IPS DF 6.9 (cell line): ENCODE data around the gene JAK3.
A peak's percentile ranks its signal among the peaks of the same experiment; 100 is the strongest.

Source experiments
- DNase-seq: peaks from one replicate; pipeline ENCODE4 v3.0.0-alpha.2; 2013; ENCODE audit warnings: low read depth, low spot score
- H3K27ac ChIP-seq: one replicate; pipeline ENCODE4 v1.5.1; 2013; ENCODE audit warnings: low read length, control low read depth
- H3K27me3 ChIP-seq: 2 replicates; pipeline ENCODE4 v1.6.1; 2013; ENCODE audit warnings: mild to moderate bottlenecking, low read length; ENCODE audit not compliant: control insufficient read depth, insufficient read depth
- H3K36me3 ChIP-seq: 2 replicates; pipeline ENCODE4 v1.6.1; 2013; ENCODE audit warnings: low read length; ENCODE audit not compliant: control insufficient read depth, insufficient read depth
- H3K4me1 ChIP-seq: 2 replicates; pipeline ENCODE4 v1.6.1; 2013; ENCODE audit warnings: low read length; ENCODE audit not compliant: control insufficient read depth, insufficient read depth
- H3K4me3 ChIP-seq: 2 replicates; pipeline ENCODE4 v1.5.1; 2013; ENCODE audit warnings: mild to moderate bottlenecking, low read length
- H3K9me3 ChIP-seq: 2 replicates; pipeline ENCODE4 v1.6.1; 2013; ENCODE audit warnings: low read length, inconsistent platforms; ENCODE audit not compliant: control insufficient read depth, insufficient read depth
- WGBS: extraction: QIAGEN DNeasy Blood & Tissue Kit; methylation state at CpG from one replicate; pipeline ENCODE4 v1.1.7; 2013; ENCODE audit warnings: mixed read lengths, missing lambda C conversion rate; ENCODE audit not compliant: insufficient read length, insufficient coverage; 5-methylcytosine and 5-hydroxymethylcytosine counted together

The JAK3 gene

DNA sequence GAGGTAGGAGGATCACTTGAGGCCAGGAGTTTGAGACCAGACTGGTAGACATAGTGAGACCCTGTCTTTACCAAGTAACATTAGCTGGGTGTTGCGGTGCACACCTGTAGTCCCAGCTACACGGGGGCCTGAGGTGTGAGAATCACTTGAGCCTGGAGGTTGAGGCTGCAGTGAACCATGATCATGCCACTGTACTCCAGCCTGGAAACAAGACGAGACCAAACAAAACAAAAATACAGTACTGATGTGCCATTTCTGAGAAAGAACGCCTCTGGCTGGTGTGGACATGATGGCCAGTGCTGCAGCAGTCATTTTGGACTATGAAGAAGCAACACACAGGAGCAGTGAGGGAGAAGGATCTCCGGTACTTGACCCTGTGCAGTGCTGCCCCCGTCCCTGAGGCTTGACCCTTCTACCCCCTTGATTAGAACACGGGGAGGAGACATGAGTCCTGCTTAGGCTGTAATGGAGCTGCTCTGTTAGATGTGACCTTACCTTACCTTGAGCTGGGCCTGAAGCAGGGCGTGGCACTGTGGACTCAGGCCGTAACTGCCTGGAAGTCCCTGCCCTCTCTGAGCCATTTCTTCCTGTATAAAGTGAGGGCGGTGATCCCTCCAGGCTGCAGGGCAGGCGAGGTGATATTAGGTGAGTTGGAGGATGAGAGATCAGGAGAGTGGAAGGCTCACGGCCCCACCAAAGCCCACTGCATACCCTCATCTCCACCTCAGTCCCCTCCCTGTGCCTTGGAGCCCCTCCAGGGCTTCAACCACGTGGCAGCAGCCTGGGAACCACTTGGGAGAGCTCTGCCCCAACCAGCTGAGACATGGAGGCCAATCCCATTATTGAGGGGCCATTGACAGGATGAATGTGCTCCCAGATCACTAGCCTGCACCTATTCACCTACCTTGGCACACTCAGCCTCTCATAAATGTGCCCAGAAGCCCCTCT, 17.9 kb upstream of the JAK3 start:
- no CpG with 5 or more reads among the region's 13 CpGs for WGBS
- peaks cover 29% of the 10 kb centered on the region for H3K36me3 ChIP-seq
- DNase-seq = no peak
- no peaks in the 10 kb centered on the region for H3K27me3 ChIP-seq
- H3K27ac ChIP-seq = peak overlapping the region; percentile 12
- no peak overlapping the region for H3K4me3 ChIP-seq
- H3K4me1 ChIP-seq = peaks cover 10% of the 10 kb centered on the region
- no peaks in the 10 kb centered on the region for H3K9me3 ChIP-seq

DNA sequence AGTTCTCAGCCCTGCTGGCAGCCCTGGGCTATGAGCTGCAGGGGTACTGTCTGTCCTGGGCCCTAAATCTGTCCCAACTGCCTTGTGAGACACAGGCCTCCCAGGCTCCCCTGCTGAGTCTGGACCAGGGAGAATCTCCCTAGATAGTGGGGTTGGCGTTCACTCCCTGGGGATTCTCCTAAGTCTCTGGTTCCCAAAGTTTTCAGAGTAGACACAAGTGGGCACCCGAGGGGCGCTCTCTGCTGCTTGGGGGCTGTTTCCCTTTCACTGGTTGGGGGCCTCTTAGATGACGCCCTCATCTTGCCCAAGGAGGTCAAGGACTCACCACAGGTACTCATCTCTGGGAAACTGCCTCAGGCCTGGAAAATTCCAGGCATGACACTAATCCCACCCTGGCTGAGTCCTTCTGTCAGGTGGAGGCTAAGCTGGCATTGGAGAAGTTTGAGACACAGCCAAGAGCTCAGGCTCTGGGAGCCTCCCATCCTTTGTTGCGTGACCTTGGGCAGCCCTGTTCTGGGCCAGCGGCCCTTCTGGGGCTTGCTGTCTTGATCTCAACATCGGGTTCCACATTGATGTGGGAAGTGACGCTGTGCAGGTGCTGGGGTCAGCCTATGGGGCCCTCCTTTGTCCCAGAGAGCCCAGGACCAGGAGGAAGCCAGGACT, 15.9 kb upstream of the JAK3 start:
- Histone ChIP-seq H3K27me3 (no peaks in the 10 kb centered on the region), H3K9me3 (no peaks in the 10 kb centered on the region), H3K27ac (no peak overlapping the region), H3K4me1 (peaks cover 7% of the 10 kb centered on the region), H3K4me3 (no peak overlapping the region), H3K36me3 (peaks cover 29% of the 10 kb centered on the region)
- DNase-seq = no peak
- WGBS = no CpG with 5 or more reads among the region's 8 CpGs

DNA sequence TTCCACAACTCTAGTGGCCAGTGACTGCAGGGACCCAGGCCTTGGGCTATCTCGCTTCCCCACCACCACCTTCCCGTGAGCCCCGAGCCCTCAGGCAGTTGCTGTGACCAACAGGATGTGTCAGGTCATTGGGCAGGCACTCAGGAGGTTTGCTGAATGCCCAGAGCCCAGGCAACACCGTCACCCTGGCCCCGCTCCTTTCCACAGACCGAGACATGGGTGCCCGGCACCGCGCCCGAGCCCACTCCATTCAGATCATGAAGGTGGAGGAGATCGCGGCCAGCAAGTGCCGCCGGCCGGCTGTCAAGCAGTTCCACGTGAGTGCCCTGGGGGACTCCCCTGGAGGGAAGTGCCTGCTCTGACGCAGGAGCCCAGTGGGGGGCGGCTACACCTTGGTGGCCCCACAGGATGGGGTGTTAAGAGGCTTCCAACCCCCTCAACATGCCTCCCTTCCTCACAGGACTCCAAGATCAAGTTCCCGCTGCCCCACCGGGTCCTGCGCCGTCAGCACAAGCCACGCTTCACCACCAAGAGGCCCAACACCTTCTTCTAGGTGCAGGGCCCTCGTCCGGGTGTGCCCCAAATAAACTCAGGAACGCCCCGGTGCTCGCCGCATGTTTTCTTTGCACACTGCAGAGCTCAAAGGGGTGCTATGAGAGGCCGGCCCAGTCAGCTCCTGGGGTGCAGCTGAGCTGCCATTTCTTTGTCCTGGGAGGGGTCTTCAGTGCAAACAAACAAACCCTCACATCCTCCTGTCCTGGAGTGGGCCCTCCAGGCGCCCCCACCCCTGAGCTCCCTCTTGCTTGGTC, 15.1 kb upstream of the JAK3 start:
- DNase-seq = no peak
- Histone ChIP-seq H3K4me3 (no peak overlapping the region), H3K36me3 (peaks cover 29% of the 10 kb centered on the region), H3K4me1 (0 out of 2 replicates have a peak, but pooled peaks cover 2% of the 10 kb centered on the region), H3K9me3 (no peaks in the 10 kb centered on the region), H3K27ac (no peak overlapping the region), H3K27me3 (no peaks in the 10 kb centered on the region)
- no CpG with 5 or more reads among the region's 31 CpGs for WGBS

DNA sequence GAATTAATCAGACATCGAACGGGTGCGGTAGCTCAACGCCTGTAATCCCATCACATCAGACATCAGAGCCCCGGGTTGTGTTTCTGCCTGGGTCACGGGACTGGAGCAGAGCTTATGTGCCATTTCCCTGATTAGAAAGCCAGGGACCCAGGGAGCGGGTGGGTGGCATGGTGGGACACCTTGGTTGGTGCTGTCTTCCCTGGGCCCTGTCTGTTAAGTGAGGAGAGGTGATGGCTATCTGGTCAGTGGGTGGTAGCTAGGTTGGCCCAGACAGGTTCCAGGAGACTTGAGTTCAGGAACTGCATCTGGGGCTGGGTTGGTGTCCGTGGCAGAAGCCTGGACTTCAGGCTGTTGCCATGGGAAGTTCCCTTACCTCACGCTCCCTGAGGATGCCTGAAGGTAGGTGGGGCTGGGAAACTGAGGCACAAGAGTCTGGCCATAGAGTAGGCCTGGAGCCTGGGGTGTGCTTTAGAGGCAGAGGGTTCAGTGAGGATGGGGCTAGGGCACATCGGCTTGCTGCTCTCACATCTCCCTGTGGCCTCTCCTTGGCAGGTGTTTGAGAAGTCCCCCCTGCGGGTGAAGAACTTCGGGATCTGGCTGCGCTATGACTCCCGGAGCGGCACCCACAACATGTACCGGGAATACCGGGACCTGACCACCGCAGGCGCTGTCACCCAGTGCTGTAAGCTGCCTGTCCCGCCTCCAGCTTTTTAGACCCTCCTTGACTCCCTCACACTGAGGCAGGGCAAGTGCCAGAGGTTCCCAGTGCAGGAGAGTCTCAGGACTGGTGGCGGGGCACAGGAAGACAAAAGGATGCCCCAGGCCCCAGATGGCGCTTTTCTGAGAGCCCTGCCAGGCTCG, 14.0 kb upstream of the JAK3 start:
- H3K9me3 ChIP-seq = no peaks in the 10 kb centered on the region
- H3K4me1 ChIP-seq = 0 out of 2 replicates have a peak, but pooled peaks cover 2% of the 10 kb centered on the region
- no peak for DNase-seq
- H3K4me3 ChIP-seq = no peak overlapping the region
- peaks cover 29% of the 10 kb centered on the region for H3K36me3 ChIP-seq
- H3K27me3 ChIP-seq = no peaks in the 10 kb centered on the region
- WGBS = no CpG with 5 or more reads among the region's 23 CpGs
- H3K27ac ChIP-seq = no peak overlapping the region

DNA sequence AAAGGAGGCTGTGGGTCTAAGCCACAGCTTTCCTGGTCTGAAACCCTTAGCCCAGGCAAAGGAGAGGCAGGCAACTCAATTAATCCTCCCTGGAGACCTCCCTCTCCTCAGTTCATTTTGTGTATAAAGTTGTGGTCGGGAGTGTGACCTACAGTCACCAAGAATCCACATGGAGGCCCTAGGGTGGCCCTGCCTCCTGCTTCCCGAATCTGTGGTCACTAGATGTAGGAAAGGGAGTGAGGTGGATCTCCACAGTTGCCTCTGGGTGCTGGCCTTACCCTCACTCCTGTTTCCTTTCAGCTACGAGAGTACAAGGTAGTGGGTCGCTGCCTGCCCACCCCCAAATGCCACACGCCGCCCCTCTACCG, 13.2 kb upstream of the JAK3 start:
- H3K36me3 ChIP-seq = peaks cover 29% of the 10 kb centered on the region
- H3K27me3 ChIP-seq = no peaks in the 10 kb centered on the region
- DNase-seq = no peak
- no peak overlapping the region for H3K27ac ChIP-seq
- H3K9me3 ChIP-seq = no peaks in the 10 kb centered on the region
- H3K4me3 ChIP-seq = peak overlapping the region; percentile 96; the same call in 1 of the 2 replicates
- WGBS = no CpG with 5 or more reads among the region's 7 CpGs
- H3K4me1 ChIP-seq = 0 out of 2 replicates have a peak, but pooled peaks cover 2% of the 10 kb centered on the region

DNA sequence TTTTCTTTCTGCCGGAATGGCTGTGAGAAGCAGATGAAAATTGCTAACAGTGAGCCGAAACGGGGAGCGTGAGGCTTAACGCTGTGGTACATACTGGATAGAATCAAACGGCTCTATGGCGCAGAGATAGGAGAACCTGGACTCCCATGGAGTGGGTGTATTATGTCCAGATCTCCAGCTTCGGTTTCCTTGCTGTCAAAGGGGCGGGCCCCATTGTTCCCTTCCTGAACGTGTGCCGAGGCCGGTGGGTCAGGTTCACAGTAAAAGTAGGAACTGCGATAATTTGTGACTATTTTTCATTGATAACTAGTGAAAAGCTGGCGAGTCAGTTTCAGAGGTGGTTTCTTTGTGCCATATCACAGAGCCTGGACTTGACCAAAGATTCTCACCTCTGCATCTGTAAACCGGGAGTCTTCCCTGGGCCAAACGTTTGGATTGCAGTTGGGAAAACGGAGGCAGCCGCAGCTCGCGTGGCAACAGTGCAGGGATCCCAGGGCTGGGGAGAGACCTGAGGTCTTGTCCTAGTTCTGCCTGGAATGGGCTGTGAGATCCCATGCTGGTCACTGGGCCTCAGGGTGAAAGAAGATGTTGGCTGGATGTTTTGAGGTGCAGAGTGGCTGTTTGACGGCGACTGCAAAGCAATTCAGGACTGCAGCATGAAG, 12.7 kb upstream of the JAK3 start:
- DNase-seq = no peak
- no peaks in the 10 kb centered on the region for H3K27me3 ChIP-seq
- H3K36me3 ChIP-seq = peaks cover 29% of the 10 kb centered on the region
- H3K4me1 ChIP-seq = no peaks in the 10 kb centered on the region
- H3K9me3 ChIP-seq = no peaks in the 10 kb centered on the region
- H3K4me3 ChIP-seq = peak overlapping the region; percentile 96
- no peak overlapping the region for H3K27ac ChIP-seq
- no CpG with 5 or more reads among the region's 22 CpGs for WGBS

DNA sequence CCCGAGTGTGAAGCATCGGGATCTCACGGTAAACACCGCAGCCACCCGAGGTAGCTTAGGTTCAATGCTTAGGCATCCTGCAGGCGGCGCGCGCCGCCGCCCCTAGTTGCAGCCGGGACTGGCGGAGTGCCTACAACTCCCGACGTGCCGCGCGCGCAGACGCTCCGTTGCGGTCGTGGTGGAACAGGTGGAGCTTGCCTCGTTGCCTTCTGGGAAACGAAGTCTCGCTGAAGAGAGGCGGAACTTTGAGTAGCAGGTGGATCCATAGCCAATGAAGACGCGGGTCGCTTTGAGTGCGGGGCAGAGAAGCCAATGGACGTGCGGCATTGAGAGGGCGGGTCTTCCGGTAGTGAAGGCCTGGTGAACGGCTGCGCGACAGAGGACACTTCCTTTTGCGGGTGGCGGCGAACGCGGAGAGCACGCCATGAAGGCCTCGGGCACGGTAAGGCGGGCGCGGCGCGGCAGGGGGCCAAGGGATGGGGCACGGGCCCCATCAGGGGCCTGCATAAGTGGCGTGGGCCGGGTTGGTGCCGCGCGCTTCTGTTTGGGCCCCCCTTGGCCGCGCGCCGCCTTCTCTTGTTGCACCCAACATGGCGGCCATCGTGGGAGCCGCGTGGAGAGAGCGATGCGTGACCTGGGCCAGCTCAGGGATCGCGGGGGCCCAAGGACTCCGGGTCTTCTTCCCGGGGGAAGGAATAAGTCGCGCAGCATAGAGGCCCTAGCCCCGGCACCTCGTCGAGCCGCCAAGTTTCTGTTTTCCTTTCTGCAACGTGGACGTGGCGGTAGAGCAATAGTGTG, 11.9 kb upstream of the JAK3 start, which contains the start of gene RPL18A:
RPL18A (plus strand) TSS at position 378 of the 798 bp plus-strand sequence; CDS start at position 425, 47 bp downstream.
- DNase-seq = peak; percentile 99
- no CpG with 5 or more reads among the region's 80 CpGs for WGBS
- no peak within 1 kb of the TSS for H3K27ac ChIP-seq
- peak within 1 kb of the TSS; percentile 96 for H3K4me3 ChIP-seq
- H3K27me3 ChIP-seq = no peaks in the 10 kb centered on the region
- H3K4me1 ChIP-seq = no peaks in the 10 kb centered on the region
- no peaks in the 10 kb centered on the region for H3K9me3 ChIP-seq
- peaks cover 29% of the 10 kb centered on the region for H3K36me3 ChIP-seq

DNA sequence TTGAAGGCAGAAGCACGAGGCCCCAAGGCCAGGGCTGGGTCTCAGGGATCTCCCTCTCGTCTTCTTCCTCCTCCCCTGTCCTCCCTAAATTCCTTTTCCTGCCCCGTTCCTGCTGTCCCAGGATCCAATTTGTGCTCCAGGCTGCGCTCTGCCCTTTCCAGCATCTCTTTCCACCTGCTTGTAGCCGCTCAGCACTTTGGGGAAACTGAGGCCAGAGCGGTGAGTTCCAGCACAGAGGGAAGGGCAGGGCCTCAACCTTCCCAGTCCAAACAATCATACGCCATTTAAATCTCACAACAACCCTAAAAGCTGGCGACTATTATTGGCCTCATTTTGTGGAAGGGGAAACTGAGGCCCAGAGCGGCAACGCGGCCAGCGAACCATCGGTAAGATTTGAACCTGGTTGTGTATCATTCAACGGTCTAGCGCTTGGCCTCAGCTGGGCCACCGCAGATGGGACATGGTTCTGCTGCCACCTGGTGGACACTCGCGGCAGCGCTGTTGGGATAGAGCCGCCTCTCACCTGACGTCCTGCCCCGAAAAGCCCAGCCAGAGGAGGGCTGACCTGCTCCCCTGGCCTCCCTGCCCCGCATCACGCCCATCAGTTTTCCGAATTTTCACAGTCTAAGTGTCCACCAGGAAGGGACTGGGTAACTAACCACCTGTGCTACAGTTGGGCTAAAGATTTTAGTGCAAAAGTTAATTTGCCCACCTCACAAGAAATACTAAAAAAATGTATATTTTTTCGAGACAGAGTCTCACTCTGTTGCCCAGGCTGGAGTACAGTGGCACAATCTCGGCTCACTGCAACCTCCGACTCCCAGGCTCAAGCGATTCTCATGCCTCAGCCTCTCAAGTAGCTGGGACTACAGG, 7.7 kb upstream of the JAK3 start:
- DNase-seq = no peak
- WGBS = no CpG with 5 or more reads among the region's 29 CpGs
- Histone ChIP-seq H3K9me3 (no peaks in the 10 kb centered on the region), H3K4me1 (no peaks in the 10 kb centered on the region), H3K36me3 (no peaks in the 10 kb centered on the region), H3K27me3 (no peaks in the 10 kb centered on the region), H3K4me3 (no peak overlapping the region), H3K27ac (no peak overlapping the region)
